Activated effector memory CD4-positive, alpha-beta T cell treated with Interleukin-2 at 50 U/mL for 16 hours (primary cell): ENCODE data around the gene HS6ST1.
"Not testable (repeated sequence)": the region's sequence is repeated elsewhere in the genome, so short reads cannot be mapped to it uniquely, and the experiment has no call there.

Source experiments
- DNase-seq: peaks from one replicate; pipeline ENCODE4 v3.0.0-alpha.2; 2020

Gene HS6ST1

GRCh38 chr2:128280901-128281321 is 37.8 kb downstream of the HS6ST1 start:
- no peak for DNase-seq

- no peak for DNase-seq
Measured at GRCh38 chr2:128280158-128280871, 38.4 kb downstream of the HS6ST1 start.

GRCh38 chr2:128279786-128280157 is 38.9 kb downstream of the HS6ST1 start:
- DNase-seq, result no peak

GRCh38 chr2:128279009-128279408 is 39.7 kb downstream of the HS6ST1 start:
- no peak for DNase-seq

- DNase-seq, result no peak
Measured at GRCh38 chr2:128277961-128278681, 40.5 kb downstream of the HS6ST1 start.

- DNase-seq, result no peak
Measured at GRCh38 chr2:128276878-128277675, 41.6 kb downstream of the HS6ST1 start.

GRCh38 chr2:128275498-128276045 is 43.1 kb downstream of the HS6ST1 start:
- no peak for DNase-seq

- DNase-seq, result no peak
Measured at GRCh38 chr2:128274218-128274617, 44.5 kb downstream of the HS6ST1 start.

GRCh38 chr2:128273469-128274081 is 45.1 kb downstream of the HS6ST1 start:
- no peak for DNase-seq

- DNase-seq, result no peak
Measured at GRCh38 chr2:128272601-128273468, 45.8 kb downstream of the HS6ST1 start.

GRCh38 chr2:128271911-128272600 is 46.6 kb downstream of the HS6ST1 start:
- no peak for DNase-seq

- no peak for DNase-seq
Measured at GRCh38 chr2:128271597-128271910, 47.1 kb downstream of the HS6ST1 start.

GRCh38 chr2:128270672-128271596 is 47.7 kb downstream of the HS6ST1 start:
- DNase-seq, result no peak

GRCh38 chr2:128269990-128270671 is 48.5 kb downstream of the HS6ST1 start:
- DNase-seq, result no peak

GRCh38 chr2:128269063-128269989 is 49.3 kb downstream of the HS6ST1 start:
- DNase-seq, result no peak

GRCh38 chr2:128268611-128269010 is 50.1 kb downstream of the HS6ST1 start:
- DNase-seq, result not testable (repeated sequence)

- DNase-seq, result not testable (repeated sequence)
Measured at GRCh38 chr2:128268145-128268544, 50.5 kb downstream of the HS6ST1 start.

GRCh38 chr2:128267649-128268048 is 51.0 kb downstream of the HS6ST1 start:
- not testable (repeated sequence) for DNase-seq
